K562 (cell line): ENCODE data around the gene TMEM120A. TPM values are rescaled to one million over a fixed set of nuclear protein-coding genes. Genes with fewer than 3 reads are reported as not detected.

Experiments used
- ATAC-seq: fragments of 200-7000 bp; cut with Tn5 transposase; 3 replicates; pipeline ENCODE4 v1.9.1; 2020; ENCODE audit warnings: moderate library complexity
- BruUV-seq: library from RNA; stranded (reverse); fragments of 400-500 nt; replicated peaks from 2 replicates; lab custom pipeline; 2021; lab: Mats Ljungman, UMichigan
- CTCF ChIA-PET: fragments of 300-600 bp; formaldehyde crosslinking; extraction: SDS; loops from one replicate; lab custom pipeline; 2021; ENCODE audit warnings: low intra/inter-chr PET ratio; lab: Yijun Ruan, JAX
- POLR2A ChIA-PET: fragments of 300-600, 350-650 bp; sonication (Branson Sonifier 250); formaldehyde crosslinking; extraction: SDS; loops from one replicate; lab custom pipeline; 2021; ENCODE audit warnings: antibody characterized with exemption, inconsistent platforms; lab: Yijun Ruan, JAX
- DNase-seq, 4 experiments: peaks; one replicate each; pipeline versions ENCODE4 v3.0.0 to v3.0.0-alpha.2; 2011 to 2018; ENCODE audit warnings: low spot score in 3 of 4, mixed read lengths in 3 of 4; ENCODE audit errors: extremely low read depth in 1 of 4
- FAIRE-seq: peaks from 2 replicates; lab custom pipeline; 2011; peaks lifted over from hg19 to GRCh38; lab: Jason Lieb, UNC
- H2AFZ ChIP-seq: 2 replicates; pipeline ENCODE4 v1.6.0; 2011; ENCODE audit warnings: low read depth, low read length, control low read depth, inconsistent platforms
- H3K27ac ChIP-seq: fragments of 200-600 bp; 3 replicates; pipeline ENCODE4 v1.8.0; 2011; ENCODE audit warnings: low read depth, mild to moderate bottlenecking, control low read depth, inconsistent platforms, low read length, moderate library complexity, mixed read lengths; ENCODE audit errors: extremely low read depth
- H3K27me3 ChIP-seq, 2 experiments: fragments of 300-600 bp in 1 of 2; 2 replicates in 1 of 2; 3 replicates in 1 of 2; pipeline versions ENCODE4 v1.6.0 to v1.8.0; 2011; ENCODE audit warnings: inconsistent platforms in 2 of 2, low read length in 2 of 2, mild to moderate bottlenecking in 1 of 2, mixed read lengths in 1 of 2, moderate library complexity in 1 of 2; ENCODE audit not compliant: control insufficient read depth in 2 of 2, insufficient read depth in 2 of 2
- H3K36me3 ChIP-seq: fragments of 300-600 bp; 3 replicates; pipeline ENCODE4 v1.8.0; 2011; ENCODE audit warnings: mild to moderate bottlenecking, low read length, inconsistent platforms; ENCODE audit not compliant: control insufficient read depth, insufficient read depth
- H3K4me1 ChIP-seq, 2 experiments: fragments of 200-600 bp in 1 of 2; replicated peaks in 1 of 2; 2 replicates in 1 of 2; 3 replicates in 1 of 2; pipeline versions ENCODE4 v1.5.1 to v1.8.0; 2011; ENCODE audit warnings: inconsistent platforms in 2 of 2, low read length in 2 of 2, mild to moderate bottlenecking in 1 of 2, mixed read lengths in 1 of 2, moderate library complexity in 1 of 2; ENCODE audit not compliant: control insufficient read depth in 2 of 2, insufficient read depth in 2 of 2
- H3K4me2 ChIP-seq: 2 replicates; pipeline ENCODE4 v1.6.1; 2011; ENCODE audit warnings: low read length, control low read depth, inconsistent platforms, mixed read lengths; ENCODE audit not compliant: insufficient read depth
- H3K4me3 ChIP-seq: fragments of 200-600 bp; sonication (generic), shearing (Covaris generic); 2 replicates; pipeline ENCODE4 v1.5.1; 2016; ENCODE audit warnings: control low read depth, inconsistent platforms
- H3K79me2 ChIP-seq: fragments of 200-600 bp; 3 replicates; pipeline ENCODE4 v1.8.0; 2011; ENCODE audit warnings: low read length, inconsistent platforms; ENCODE audit not compliant: control insufficient read depth, insufficient read depth
- H3K9ac ChIP-seq, 2 experiments: 2 replicates each; pipeline versions ENCODE4 v1.6.0 to v1.6.1; 2011; ENCODE audit warnings: low read depth in 2 of 2, low read length in 2 of 2, control low read depth in 1 of 2, inconsistent platforms in 1 of 2, mild to moderate bottlenecking in 1 of 2, mixed read lengths in 1 of 2; ENCODE audit not compliant: insufficient read depth in 1 of 2
- H3K9me1 ChIP-seq: one replicate; pipeline ENCODE4 v1.6.0; 2011; ENCODE audit warnings: inconsistent platforms, mild to moderate bottlenecking, low read length, moderate library complexity; ENCODE audit not compliant: control insufficient read depth, insufficient read depth
- H3K9me3 ChIP-seq: replicated peaks from 2 replicates; pipeline ENCODE4 v1.5.1; 2011; ENCODE audit warnings: low read depth, low read length, inconsistent platforms; ENCODE audit not compliant: control insufficient read depth, insufficient read depth
- H4K20me1 ChIP-seq: replicated peaks from 2 replicates; pipeline ENCODE4 v1.6.1; 2011; ENCODE audit warnings: low read length, inconsistent platforms, mixed read lengths; ENCODE audit not compliant: control insufficient read depth, insufficient read depth
- CGGBP1 ChIP-seq: fragments of 250-450 bp; sonication (Bioruptor Pico); IDR thresholded peaks from 2 replicates; pipeline ENCODE4 v1.9.0; 2021; ENCODE audit warnings: mild to moderate bottlenecking
- CSDE1 ChIP-seq, 2 experiments: fragments of 450-650 bp; IDR thresholded peaks; 2 replicates each; pipeline ENCODE4 v1.6.1; 2016; ENCODE audit warnings: mild to moderate bottlenecking in 1 of 2
- GABPB1 ChIP-seq: sonication (generic); formaldehyde crosslinking; IDR thresholded peaks from 2 replicates; pipeline ENCODE4 v1.8.0; 2022; ENCODE audit warnings: mild to moderate bottlenecking, missing genetic modification reagents
- MTA1 ChIP-seq: fragments of 450-650 bp; IDR thresholded peaks from 2 replicates; pipeline ENCODE4 v1.6.1; 2017; ENCODE audit warnings: borderline replicate concordance
- TGIF2 ChIP-seq: sonication (generic); formaldehyde crosslinking; IDR thresholded peaks from 2 replicates; pipeline ENCODE4 v1.8.1; 2022; ENCODE audit warnings: mild to moderate bottlenecking, missing genetic modification reagents, moderate library complexity
- ZC3H4 ChIP-seq: sonication (generic); formaldehyde crosslinking; IDR thresholded peaks from 2 replicates; pipeline ENCODE4 v1.9.0; 2021; ENCODE audit warnings: missing genetic modification reagents, borderline replicate concordance
- ZNF778 ChIP-seq: fragments of 450-650 bp; formaldehyde crosslinking; IDR thresholded peaks from 2 replicates; pipeline ENCODE4 v1.4.0; 2020; ENCODE audit warnings: mild to moderate bottlenecking, moderate library complexity
- WGBS: fragments of 100-300 bp; shearing (Covaris generic); methylation state at CpG from one replicate; pipeline ENCODE4 v1.1.6; 2016; ENCODE audit warnings: low coverage, mixed read lengths; ENCODE audit not compliant: insufficient coverage; ENCODE audit errors: missing lambda C conversion rate; 5-methylcytosine and 5-hydroxymethylcytosine counted together
- in situ Hi-C: fragments of 300-500 bp; cut with MboI; formaldehyde crosslinking; loops from 4 replicates; pipeline ENCODE4 v1.15.0; 2018; ENCODE audit warnings: inconsistent platforms, mixed read lengths
- intact Hi-C: fragments of 100-400 bp; cut with micrococcal nuclease; formaldehyde crosslinking; loops from 2 replicates; pipeline ENCODE4 v1.14.2; 2022
- polyA plus RNA-seq, 8 experiments: library from polyadenylated mRNA; depleted of rRNA in 4 of 8; stranded (reverse) in 5 of 8; unstranded in 3 of 8; fragments of >200 nt; fragmentation: Nextera tagmentation in 2 of 8; fragmentation: Illumina TruSeq in 1 of 8; extraction: Ambion mirVana in 2 of 8; extraction: Trizol in 1 of 8; gene quantifications; 2 replicates each; pipeline versions ENCODE4 v1.2.1 to v1.2.3, GENCODE V29; 2011 to 2014; ENCODE audit warnings: inconsistent platforms in 1 of 8, missing spikeins in 1 of 8
- total RNA-seq, 7 experiments: library from RNA; depleted of rRNA in 6 of 7; stranded (reverse); fragments of >200 nt in 6 of 7; fragmentation: Illumina TruSeq in 2 of 7; extraction: Trizol in 2 of 7; gene quantifications; 2 replicates each; pipeline versions ENCODE4 v1.2.1 to v1.2.3, GENCODE V29; 2011 to 2021; ENCODE audit warnings: low replicate concordance in 1 of 7

Gene TMEM120A
- total and polyA plus RNA-seq, 9 of the 15 experiments (the other 6 are each of a cell fraction or from before 2014, with no cell fraction given) = 2.3 to 90.2 (median 22.9) TPM

- in situ Hi-C loops = no loop called here
- intact Hi-C loops = no loop called here
- Histone ChIP-seq H3K9ac (peak overlapping the region in 1 of 2 experiments; percentile 35; a peak in 1 of 4 replicates), H2AFZ (no peak overlapping the region), H3K4me3 (no peak overlapping the region), H4K20me1 (0 out of 2 replicates have a peak, but pooled peaks cover 3% of the 10 kb centered on the region), H3K9me3 (no peaks in the 10 kb centered on the region), H3K9me1 (no peaks in the 10 kb centered on the region), H3K4me2 (no peak overlapping the region)
- DNase-seq = no peak
- 84% methylated on average over 29 of the region's 29 CpGs for WGBS
- TF ChIP-seq CSDE1 (IDR thresholded peaks at IDR 0.05) = no peak
- TF ChIP-seq GABPB1 (CRISPR knock-in tag) = no peak
- no peak for TF ChIP-seq TGIF2
- TF ChIP-seq MTA1 = no peak
- no peak for TF ChIP-seq ZC3H4 (CRISPR knock-in tag)
- TF ChIP-seq ZNF778 (CRISPR knock-in tag) = no peak
- no peak for TF ChIP-seq CGGBP1 (CRISPR knock-in tag)
- TF ChIP-seq, all 486 proteins: peak for 0
- Histone ChIP-seq H3K4me1 (peaks cover 0 to 44% of the 10 kb centered on the region in 2 experiments; a peak in 2 of 5 replicates), H3K36me3 (peaks cover 67% of the 10 kb centered on the region; the same call in 2 of the 3 replicates), H3K27me3 (no peaks in the 10 kb centered on the region), H3K27ac (no peak overlapping the region), H3K79me2 (no peaks in the 10 kb centered on the region)
- CTCF ChIA-PET = no interaction called here
- ATAC-seq = no peak
- FAIRE-seq = no peak
- no TSS peak for BruUV-seq
- POLR2A ChIA-PET = interaction anchor here (1.2 kb wide), 1 partner anchor 14 kb away, joined by 4 read pairs; no protein-coding TSS in a partner anchor
These were observed 13.8 kb downstream of the TMEM120A start for GRCh38 chr7:75980430-75981202.
